ENCODE results near the gene PHC2.
"Not testable (repeated sequence)": the region's sequence is repeated elsewhere in the genome, so short reads cannot be mapped to it uniquely, and the experiment has no call there.

PHC2 gene

DNA sequence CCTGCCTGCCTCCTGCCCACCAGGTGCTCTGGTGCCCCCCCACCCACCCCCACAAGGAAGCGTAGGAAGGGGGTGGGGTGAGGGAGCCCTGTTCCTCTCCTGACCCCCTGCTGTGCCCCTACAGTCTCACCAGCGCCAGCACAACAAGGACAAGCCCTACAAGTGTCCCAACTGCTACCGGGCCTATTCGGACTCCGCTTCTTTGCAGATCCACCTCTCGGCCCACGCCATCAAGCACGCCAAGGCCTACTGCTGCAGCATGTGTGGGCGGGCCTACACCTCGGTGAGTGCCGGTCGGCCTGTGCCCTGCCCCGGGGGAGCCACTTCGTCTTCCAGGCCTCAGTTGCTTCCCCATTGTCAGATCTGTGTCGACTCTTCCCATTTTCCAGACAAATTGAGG, 135.9 kb downstream of the PHC2 start:
- no peak for TF ChIP-seq ZFX (IDR thresholded peaks at IDR 0.05)
- TF ChIP-seq, protein P1, sequence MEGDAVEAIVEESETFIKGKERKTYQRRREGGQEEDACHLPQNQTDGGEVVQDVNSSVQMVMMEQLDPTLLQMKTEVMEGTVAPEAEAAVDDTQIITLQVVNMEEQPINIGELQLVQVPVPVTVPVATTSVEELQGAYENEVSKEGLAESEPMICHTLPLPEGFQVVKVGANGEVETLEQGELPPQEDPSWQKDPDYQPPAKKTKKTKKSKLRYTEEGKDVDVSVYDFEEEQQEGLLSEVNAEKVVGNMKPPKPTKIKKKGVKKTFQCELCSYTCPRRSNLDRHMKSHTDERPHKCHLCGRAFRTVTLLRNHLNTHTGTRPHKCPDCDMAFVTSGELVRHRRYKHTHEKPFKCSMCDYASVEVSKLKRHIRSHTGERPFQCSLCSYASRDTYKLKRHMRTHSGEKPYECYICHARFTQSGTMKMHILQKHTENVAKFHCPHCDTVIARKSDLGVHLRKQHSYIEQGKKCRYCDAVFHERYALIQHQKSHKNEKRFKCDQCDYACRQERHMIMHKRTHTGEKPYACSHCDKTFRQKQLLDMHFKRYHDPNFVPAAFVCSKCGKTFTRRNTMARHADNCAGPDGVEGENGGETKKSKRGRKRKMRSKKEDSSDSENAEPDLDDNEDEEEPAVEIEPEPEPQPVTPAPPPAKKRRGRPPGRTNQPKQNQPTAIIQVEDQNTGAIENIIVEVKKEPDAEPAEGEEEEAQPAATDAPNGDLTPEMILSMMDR (conservative IDR thresholded peaks at IDR 0.05): no peak
- H3K27ac ChIP-seq: no peak overlapping the region

DNA sequence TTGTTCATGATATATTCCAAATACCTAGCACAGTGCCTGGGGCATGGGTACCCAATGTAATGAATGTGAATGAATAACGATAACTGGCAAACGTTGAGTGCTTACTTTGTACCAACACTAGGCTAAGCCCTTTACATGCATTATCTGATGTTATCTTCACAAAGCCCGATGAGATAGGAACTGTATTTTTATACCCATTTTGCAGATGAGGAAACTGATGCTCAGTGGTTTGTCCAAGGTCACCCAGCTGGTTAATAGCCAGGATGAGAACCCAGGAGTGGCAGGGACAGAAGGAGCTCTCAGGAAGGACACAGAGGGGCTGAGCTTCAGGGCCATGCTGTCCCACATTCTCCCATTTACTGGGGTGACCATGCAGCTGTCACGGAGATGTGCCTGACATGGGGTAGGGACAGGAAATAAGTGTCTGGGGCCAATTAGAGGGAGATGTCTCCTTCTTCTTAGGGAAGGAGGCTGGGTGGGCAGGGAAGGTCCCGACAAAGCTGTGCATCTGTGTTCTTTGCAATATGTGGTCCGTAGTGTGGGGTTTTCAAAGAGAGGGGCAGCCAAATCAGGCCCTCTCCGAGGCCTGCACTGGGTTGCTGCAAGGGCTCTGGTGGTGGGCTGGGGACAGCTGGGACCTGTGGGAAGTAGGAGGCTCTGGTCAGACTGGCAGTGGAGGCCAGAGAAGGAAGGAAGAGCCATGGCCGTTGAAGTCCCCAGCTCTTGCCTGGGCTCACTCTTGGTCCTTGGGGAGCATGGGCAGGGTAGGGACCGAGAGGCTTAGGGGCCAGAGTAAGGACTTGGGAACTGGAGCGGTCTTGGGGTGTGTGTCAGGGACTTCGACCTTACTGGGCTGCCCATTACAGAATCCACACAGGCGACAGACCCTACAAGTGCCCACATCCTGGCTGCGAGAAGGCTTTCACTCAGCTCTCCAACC, 136.6 kb downstream of the PHC2 start:
- TF ChIP-seq, protein P1 (conservative IDR thresholded peaks at IDR 0.05): no peak
- TF ChIP-seq ZFX (IDR thresholded peaks at IDR 0.05): no peak
- H3K27ac ChIP-seq: no peak overlapping the region

DNA sequence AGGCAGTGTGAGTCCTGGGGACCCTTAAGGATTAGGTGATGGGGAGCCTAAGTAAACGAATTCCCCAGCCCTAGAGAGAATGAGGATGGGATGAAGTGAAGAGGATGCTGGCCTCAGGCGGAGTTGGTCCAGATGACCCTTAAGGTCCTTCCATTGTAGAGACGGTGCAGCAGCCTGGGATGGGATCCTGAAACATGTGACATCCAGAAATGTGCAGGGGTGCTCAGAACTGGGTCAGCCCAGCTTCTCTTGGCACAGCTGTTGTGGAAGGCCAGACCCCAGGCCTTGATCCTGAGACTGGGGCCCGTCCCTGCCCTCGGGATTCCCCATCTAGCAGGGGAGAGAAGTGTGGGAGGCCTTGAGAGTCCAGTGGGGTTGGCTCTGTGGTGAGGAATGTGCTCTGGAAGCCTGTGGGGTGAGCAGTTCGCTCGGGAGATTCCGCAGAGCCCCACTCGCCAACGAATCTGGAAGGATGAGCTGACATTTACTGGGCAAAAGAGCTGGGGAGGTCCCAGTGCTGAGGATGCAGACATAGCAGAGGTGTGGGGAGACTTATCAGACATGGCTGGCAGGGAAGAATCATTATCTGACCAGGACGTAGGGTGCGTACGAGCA, 138.1 kb downstream of the PHC2 start:
- H3K27ac ChIP-seq: no peak overlapping the region
- no peak for TF ChIP-seq ZFX (IDR thresholded peaks at IDR 0.05)
- TF ChIP-seq, protein P1 (conservative IDR thresholded peaks at IDR 0.05): no peak

DNA sequence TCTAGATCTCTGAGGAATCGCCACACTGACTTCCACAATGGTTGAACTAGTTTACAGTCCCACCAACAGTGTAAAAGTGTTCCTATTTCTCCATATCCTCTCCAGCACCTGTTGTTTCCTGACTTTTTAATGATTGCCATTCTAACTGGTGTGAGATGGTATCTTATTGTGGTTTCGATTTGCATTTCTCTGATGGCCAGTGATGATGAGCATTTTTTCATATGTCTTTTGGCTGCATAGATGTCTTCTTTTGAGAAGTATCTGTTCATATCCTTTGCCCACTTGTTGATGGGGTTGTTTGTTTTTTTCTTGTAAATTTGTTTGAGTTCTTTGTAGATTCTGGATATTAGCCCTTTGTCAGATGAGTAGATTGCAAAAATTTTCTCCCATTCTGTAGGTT, 140.3 kb downstream of the PHC2 start:
- not testable (repeated sequence) for H3K27ac ChIP-seq

DNA sequence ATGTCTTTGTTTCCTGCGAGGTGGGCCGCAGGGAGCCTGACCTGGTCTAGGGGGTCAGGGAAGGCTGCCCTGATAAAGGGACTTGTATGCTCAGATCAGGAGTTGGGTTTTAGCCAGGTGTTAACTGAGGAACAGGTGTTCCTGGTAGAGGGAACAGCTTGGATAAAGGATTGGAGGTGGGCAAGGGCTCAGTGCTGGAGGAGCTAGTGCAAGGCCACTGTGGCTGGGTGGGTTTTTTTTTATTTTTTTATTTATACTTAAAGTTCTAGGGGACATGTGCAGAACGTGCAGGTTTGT, 141.1 kb downstream of the PHC2 start:
- H3K27ac ChIP-seq: no peak overlapping the region
- no peak for TF ChIP-seq ZFX (IDR thresholded peaks at IDR 0.05)
- TF ChIP-seq, protein P1 (conservative IDR thresholded peaks at IDR 0.05): no peak

DNA sequence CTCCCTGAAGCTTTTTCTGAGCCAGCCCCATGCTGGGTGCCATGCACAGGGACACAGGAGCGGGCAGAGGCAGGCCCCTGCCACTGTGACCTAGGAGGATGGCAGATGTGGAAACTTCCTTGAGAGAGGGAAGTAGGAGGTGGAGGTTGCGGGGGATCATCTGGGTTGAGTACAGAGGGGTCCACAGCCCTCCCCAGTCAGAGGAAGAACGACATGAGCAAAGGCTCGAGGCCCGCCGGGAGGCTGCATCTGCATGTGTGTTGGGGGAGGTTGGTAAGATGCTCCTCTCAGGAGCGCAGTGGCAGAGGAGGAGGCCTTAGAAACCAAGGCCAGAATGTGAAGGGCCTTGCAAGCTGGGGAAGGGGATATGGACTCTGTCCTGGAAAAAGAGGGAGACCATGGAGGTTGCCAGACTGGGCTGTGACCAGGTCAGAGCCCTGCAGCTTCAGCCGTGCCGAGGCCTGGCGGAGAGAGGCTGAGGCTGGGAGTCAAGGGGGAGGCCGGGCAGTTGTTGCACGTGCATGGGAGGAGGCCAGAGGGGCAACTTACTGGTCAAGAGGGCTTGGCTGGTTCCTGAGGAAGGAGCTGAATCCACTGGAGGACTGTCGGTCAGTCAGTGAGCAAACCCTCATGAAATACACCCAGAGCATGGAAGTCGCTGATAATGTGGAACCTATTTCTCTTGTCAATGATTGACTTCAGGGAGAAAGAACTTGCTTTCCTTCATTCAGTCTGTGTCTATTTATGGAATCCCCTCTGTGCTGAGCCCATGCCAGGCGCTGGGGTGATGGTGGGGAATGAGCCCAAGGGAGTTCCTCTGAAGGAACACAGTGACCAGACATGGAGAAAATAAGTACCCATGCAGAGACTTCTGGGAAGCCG, 141.7 kb downstream of the PHC2 start:
- no peak overlapping the region for H3K27ac ChIP-seq
- TF ChIP-seq, protein P1 (conservative IDR thresholded peaks at IDR 0.05): no peak
- no peak for TF ChIP-seq ZFX (IDR thresholded peaks at IDR 0.05)

DNA sequence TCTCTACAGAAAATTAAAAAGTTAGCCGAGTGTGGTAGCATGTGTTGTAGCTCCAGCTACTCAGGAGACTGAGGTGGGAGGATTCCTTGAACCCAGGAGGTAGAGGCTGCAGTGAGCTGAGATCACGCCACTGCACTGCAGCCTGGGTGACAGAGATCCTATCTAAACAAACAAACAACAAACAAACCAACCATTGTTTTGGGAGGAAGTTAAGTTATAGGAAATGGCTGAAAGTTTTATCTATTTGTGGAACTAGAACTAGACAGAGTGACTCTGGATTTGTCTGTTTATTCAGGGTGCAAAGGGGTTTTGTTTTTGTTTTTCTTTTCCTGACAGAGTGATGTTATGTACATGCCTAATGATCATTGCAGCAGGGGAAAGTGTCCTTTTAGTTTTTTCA, 143.6 kb downstream of the PHC2 start:
- H3K27ac ChIP-seq: no peak overlapping the region
- no peak for TF ChIP-seq ZFX (IDR thresholded peaks at IDR 0.05)
- TF ChIP-seq, protein P1 (conservative IDR thresholded peaks at IDR 0.05): no peak
